ENCODE data around the gene TTYH2. TPM values are rescaled to one million over a fixed set of nuclear protein-coding genes. Genes with fewer than 3 reads are reported as not detected.

The TTYH2 gene
- total RNA-seq, 1 donor, result 1.4 TPM

GRCh38 chr17:74217888-74218287 is 4.5 kb downstream of the TTYH2 start:
- Histone ChIP-seq H3K27me3 (ENCODE audit: insufficient read depth, low read length) (no peaks in the 10 kb centered on the region), H3K4me2 (ENCODE audit: insufficient read depth, low read length) (no peak overlapping the region), H3K36me3 (ENCODE audit: insufficient read depth, low read length) (no peaks in the 10 kb centered on the region), H2AFZ (ENCODE audit: low read length) (no peak overlapping the region), H3K4me1 (ENCODE audit: insufficient read depth, low read length) (no peaks in the 10 kb centered on the region), H3K27ac (ENCODE audit: low read depth, low read length) (no peak overlapping the region), H4K20me1 (ENCODE audit: insufficient read depth, low read length) (no peaks in the 10 kb centered on the region), H3K4me3 (ENCODE audit: insufficient read depth, low read length) (no peak overlapping the region), H3K9me3 (ENCODE audit: low read depth, low read length) (no peaks in the 10 kb centered on the region), H3K79me2 (ENCODE audit: insufficient read depth, low read length) (no peaks in the 10 kb centered on the region)
- DNase-seq (ENCODE audit: insufficient read length, low spot score, missing footprints), result no peak
- TF ChIP-seq CTCF (IDR thresholded peaks at IDR 0.05; ENCODE audit: extremely low read depth, low read depth, low read length), result no peak

GRCh38 chr17:74218436-74218835 is 5.1 kb downstream of the TTYH2 start:
- H2AFZ ChIP-seq (ENCODE audit: low read length), result no peak overlapping the region
- H3K79me2 ChIP-seq (ENCODE audit: insufficient read depth, low read length), result no peaks in the 10 kb centered on the region
- no peak overlapping the region for H3K4me2 ChIP-seq (ENCODE audit: insufficient read depth, low read length)
- TF ChIP-seq CTCF (IDR thresholded peaks at IDR 0.05; ENCODE audit: extremely low read depth, low read depth, low read length), result no peak
- no peaks in the 10 kb centered on the region for H3K27me3 ChIP-seq (ENCODE audit: insufficient read depth, low read length)
- no peaks in the 10 kb centered on the region for H3K36me3 ChIP-seq (ENCODE audit: insufficient read depth, low read length)
- H3K27ac ChIP-seq (ENCODE audit: low read depth, low read length), result no peak overlapping the region
- no peak for DNase-seq (ENCODE audit: insufficient read length, low spot score, missing footprints)
- H3K4me1 ChIP-seq (ENCODE audit: insufficient read depth, low read length), result no peaks in the 10 kb centered on the region
- H3K4me3 ChIP-seq (ENCODE audit: insufficient read depth, low read length), result no peak overlapping the region
- H4K20me1 ChIP-seq (ENCODE audit: insufficient read depth, low read length), result no peaks in the 10 kb centered on the region
- no peaks in the 10 kb centered on the region for H3K9me3 ChIP-seq (ENCODE audit: low read depth, low read length)

- H3K4me2 ChIP-seq (ENCODE audit: insufficient read depth, low read length), result no peak overlapping the region
- no peaks in the 10 kb centered on the region for H4K20me1 ChIP-seq (ENCODE audit: insufficient read depth, low read length)
- no peak for DNase-seq (ENCODE audit: insufficient read length, low spot score, missing footprints)
- no peak overlapping the region for H3K27ac ChIP-seq (ENCODE audit: low read depth, low read length)
- no peaks in the 10 kb centered on the region for H3K36me3 ChIP-seq (ENCODE audit: insufficient read depth, low read length)
- H3K79me2 ChIP-seq (ENCODE audit: insufficient read depth, low read length), result no peaks in the 10 kb centered on the region
- no peak for TF ChIP-seq CTCF (IDR thresholded peaks at IDR 0.05; ENCODE audit: extremely low read depth, low read depth, low read length)
- no peaks in the 10 kb centered on the region for H3K4me1 ChIP-seq (ENCODE audit: insufficient read depth, low read length)
- no peak overlapping the region for H3K4me3 ChIP-seq (ENCODE audit: insufficient read depth, low read length)
- H3K9me3 ChIP-seq (ENCODE audit: low read depth, low read length), result no peaks in the 10 kb centered on the region
- no peak overlapping the region for H2AFZ ChIP-seq (ENCODE audit: low read length)
- H3K27me3 ChIP-seq (ENCODE audit: insufficient read depth, low read length), result no peaks in the 10 kb centered on the region
Measured at GRCh38 chr17:74219576-74220133, 6.3 kb downstream of the TTYH2 start.

GRCh38 chr17:74220219-74220618 is 6.8 kb downstream of the TTYH2 start:
- TF ChIP-seq CTCF (IDR thresholded peaks at IDR 0.05; ENCODE audit: extremely low read depth, low read depth, low read length), result no peak
- no peak for DNase-seq (ENCODE audit: insufficient read length, low spot score, missing footprints)

More at GRCh38 chr17:74220219-74220618, 6.8 kb downstream of the TTYH2 start:
- H3K4me2 ChIP-seq (ENCODE audit: insufficient read depth, low read length), result no peak overlapping the region
- H3K4me1 ChIP-seq (ENCODE audit: insufficient read depth, low read length), result no peaks in the 10 kb centered on the region
- no peaks in the 10 kb centered on the region for H3K27me3 ChIP-seq (ENCODE audit: insufficient read depth, low read length)
- no peak overlapping the region for H3K27ac ChIP-seq (ENCODE audit: low read depth, low read length)
- H4K20me1 ChIP-seq (ENCODE audit: insufficient read depth, low read length), result no peaks in the 10 kb centered on the region
- H2AFZ ChIP-seq (ENCODE audit: low read length), result no peak overlapping the region
- H3K4me3 ChIP-seq (ENCODE audit: insufficient read depth, low read length), result no peak overlapping the region
- no peaks in the 10 kb centered on the region for H3K9me3 ChIP-seq (ENCODE audit: low read depth, low read length)
- no peaks in the 10 kb centered on the region for H3K79me2 ChIP-seq (ENCODE audit: insufficient read depth, low read length)
- no peaks in the 10 kb centered on the region for H3K36me3 ChIP-seq (ENCODE audit: insufficient read depth, low read length)
